DMS53 (cell line): ENCODE results near the gene B4GALT6.

Experiments
- DNase-seq: peaks from one replicate; lab custom pipeline; 2025; lab: John Stamatoyannopoulos, UW

Gene B4GALT6

DNA sequence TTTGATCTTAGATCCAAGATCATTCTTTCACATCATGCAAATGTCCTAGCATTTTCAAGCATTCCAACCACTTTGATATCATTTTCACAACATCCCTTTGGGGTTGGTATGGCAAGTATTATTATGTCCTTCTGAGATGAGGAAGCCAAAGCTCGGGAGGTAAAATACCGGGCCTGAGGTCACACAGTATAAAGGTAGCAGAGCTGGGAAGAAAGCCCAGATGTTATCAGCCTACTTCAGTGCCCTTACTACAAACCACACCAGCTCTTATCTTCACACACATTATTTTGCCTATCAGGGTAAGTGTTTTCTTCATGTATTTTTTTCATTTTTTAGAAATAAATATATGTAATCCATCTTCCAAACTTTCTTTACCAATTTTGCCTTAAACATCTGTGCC is 4.2 kb upstream of the B4GALT6 start:
- no peak for DNase-seq

DNA sequence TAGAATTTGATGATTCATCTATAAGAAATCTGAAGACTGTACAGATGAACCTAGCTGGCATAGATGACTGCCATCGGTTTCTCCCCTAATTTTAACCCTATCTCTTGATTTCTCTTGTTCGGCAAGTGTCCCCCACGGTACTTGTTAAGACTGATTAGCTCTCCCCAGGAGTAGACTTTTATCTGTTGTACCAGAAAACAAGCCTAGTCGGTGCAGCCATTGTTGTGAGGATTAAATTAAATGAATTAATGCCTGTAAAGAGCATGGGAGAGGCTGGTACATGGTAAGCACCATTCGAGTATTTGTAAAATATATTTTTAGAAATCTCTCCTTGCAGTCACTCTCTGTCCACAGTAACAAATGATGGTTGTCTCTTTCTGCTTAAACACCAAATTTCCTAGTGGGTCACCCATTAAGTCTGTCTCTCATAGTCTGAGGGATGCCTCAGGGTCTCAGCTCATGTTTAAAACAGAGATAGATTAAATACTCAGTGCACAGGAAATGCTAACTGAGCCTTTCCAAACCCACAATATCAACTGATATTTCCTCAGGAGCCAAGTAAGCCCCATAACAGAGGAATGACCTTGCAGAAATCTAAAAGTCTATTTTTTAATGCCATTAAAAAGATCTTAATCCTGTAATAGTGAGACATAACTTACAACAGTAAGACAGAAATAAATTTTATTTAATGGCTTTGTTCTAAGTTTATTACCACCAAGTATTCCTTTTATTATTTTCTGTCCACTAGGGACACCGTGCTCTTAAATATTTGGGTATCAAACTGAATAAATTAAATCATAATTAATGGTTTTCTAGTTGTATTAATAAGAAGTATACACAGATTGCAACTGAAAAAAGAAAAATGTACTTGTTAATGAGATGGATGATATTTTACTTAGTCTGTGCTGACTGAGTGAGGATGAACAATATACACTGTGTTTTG is 2.9 kb upstream of the B4GALT6 start:
- no peak for DNase-seq

DNA sequence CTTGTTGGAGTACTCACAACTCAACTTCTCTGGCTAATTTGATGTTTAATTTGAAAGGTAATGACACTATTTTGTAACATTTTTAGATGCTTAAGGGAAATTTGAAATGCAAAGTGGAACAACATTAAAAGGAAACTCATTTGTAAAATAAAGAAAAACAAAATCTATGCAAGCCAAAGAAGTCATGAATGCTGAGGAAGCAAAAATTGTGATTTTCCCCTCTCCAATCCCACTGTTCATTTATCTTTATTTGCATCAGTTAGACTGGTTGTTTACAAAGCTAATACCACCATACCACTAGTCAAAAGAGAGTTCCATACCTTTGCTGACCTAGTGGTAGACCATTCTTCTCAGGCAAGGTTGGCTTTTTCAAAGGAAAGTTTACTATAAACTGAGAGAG is 2.2 kb upstream of the B4GALT6 start:
- DNase-seq = no peak

DNA sequence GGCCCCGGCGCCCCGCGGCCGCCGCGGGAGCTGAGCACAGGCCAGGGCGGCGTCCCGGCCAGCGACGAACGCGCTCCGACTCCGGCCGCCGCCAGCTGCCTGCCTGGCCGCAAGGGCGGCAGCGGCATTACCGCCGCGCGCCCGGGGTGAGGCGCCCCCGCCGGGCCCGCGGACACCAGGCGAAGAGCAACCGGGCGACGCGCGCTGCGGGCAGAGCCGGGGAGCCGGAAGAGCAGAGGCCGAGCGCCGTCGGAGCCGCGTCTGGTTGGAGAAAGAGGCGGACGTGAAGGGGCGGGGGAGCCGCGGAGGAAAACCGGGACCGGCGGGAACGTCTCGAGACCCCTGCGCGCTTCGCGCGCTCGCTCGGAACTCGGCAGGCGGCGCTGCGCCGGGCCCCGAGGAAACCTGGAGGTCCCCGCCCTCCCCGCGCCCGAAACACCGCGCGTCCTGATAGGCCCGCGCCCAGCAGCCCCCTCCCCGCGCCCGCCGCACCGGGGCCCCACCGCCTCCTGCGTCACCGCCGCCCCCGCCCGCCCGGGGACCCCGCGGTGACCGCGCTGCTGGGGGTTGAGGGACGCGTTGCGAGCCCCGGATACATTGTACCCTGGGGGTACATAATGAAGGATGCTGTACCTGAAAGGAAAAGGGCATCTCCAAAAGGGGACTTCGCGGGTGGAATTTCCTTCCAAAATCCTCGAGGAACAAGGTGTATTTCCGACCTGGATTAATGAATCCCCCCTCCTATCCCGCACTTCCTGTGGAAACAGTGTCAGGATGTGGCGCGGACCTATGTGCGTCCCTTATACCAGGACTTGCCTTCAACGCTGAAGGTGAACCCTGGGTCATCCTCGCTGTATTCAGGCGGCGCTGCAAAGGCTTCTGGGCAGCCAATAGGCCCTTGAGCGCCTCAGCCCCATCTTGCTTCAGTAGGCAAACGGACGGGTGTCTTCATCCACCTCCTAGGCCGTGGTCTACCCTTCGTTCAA is 1.0 kb upstream of the B4GALT6 start:
- peak; percentile 90 for DNase-seq

DNA sequence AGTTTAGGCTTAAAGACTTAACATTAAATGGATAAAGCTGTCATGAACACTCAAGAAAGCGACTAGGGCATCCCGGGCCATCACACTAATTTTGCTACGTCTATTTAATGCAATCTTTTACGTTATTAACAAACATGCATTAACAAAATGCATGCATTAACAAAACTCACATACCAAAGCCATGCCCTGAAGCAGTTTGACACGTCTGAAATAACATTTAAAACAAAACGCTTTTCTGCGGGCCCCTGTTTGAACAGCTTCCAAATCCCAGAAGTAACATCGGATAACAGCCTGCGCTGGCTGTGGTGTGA is 458 bp downstream of the B4GALT6 start:
- no peak for DNase-seq

DNA sequence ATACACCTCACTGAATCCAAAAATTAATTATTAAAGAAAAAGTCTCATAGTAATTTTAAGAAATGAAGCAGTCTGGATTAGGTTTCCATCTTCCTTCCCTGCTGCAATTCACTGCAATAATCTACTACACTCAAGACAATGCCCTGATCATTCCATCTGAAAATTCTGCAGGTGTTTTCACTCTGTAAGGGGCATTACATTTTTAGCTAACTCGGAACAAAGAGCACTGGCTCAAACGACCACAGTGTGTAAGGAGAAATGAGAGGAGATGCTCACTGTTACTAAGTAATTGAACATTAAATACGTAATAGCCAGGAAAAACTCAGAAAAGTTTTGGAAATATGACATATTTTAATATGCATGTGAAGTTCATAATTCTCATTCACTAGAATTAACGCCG is 1.3 kb downstream of the B4GALT6 start:
- no peak for DNase-seq

DNA sequence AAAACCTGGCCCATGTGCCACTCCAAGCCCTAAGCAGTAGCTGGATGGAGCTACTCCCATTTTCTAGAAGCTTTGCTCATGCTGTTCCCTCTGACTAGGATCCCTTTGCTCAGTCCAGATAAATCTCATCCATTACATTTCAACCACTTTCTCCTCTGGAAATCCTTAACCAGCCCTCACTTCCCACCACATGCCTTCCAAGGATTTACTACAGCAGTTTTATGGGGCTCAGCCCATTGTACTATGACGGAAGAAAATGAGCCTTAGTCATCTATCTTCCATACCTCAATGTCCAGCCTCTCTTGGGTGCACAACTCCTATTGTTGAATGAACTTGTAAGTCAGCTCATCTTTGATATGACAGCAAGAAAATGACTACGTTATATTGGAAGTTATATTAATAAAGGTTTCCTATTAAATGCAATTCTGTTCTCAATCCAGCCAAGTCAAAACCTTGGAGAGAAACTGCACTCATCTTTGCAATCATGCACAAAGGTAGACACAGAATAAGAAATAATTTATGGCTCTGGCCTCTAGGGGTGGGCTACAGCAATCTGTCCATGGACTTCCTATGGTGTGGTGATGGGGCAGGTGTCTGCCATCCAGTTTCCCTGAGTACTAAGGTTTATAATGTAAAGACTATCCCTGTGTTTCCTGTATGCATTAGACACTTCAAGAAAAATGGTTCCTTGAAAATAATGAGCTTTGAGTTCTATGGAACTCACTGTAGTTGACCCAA is 3.4 kb downstream of the B4GALT6 start:
- DNase-seq = peak; percentile 56

DNA sequence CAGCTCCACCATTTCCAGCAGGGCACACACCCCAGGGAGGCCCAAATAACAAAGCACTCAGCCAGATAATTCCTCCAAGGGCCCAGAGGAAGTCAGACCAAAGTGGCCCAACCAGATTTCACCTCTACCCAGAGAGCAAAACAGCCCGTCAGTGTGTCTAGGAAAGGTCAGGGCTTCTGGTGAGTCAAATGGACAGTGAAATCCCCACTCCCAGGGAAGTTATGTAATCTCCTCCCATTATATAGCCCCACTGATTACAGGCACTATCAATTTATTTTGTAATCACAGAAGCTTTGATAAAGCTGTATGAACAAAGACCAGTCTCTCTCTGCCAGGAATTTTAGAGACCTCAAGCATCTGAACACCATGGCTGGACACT is 4.0 kb downstream of the B4GALT6 start:
- DNase-seq = no peak

DNA sequence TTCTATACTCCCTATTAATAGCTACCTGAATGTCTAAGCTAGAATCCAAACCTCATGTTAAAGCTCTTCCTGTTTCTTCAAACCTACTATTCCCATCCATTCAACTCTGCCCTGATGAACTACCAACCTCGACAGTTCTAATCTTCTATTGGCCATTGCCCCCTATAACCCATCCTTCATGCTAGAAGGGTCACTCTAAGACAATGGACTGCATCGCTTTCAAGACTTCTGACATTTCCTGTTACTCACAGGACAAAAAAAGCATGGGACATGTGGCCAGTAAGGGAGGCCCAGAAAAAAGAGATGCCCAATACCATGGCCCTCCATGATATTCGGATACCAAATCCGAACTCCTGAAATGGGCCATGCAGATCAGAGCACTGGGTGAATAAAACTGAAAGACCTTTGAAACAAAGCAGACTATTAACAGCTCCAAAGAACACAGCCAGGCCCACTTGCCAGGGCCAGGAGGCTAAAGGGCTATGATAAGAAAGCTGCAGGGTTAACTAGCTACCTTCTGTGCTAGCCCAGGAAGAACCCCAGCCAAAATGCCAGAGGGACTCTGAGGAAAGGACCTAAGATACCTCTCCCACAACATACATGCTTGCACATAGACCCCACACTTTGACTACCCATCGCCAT is 4.5 kb downstream of the B4GALT6 start:
- DNase-seq = no peak

DNA sequence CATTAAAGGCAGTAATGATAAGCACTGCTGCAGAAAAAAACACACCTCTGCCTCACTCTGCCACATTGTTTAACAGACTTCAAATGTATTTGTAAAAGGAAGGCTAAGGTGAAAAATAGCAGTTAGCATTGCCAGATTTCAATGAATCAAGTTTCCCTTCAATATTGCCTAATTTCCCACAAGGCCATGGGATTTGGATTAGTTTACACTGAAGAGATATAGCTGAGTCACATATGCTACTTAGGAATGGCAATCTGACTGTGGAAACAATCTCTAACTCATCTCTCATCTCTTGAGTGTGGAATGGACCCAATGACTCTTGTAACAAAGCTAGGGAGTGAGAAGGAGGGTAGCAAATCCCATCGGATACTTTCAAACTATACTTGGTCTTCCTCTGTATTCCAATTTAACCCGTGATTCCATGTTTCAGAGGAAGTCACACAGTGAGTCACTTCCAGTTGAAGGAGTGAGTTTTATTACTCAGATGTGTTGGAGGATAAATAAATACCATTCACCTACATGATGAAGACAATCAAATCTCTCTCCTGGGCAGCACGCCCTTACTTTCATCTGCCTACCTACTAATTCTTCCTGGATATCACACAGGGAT is 5.1 kb downstream of the B4GALT6 start:
- DNase-seq = peak; percentile 33

DNA sequence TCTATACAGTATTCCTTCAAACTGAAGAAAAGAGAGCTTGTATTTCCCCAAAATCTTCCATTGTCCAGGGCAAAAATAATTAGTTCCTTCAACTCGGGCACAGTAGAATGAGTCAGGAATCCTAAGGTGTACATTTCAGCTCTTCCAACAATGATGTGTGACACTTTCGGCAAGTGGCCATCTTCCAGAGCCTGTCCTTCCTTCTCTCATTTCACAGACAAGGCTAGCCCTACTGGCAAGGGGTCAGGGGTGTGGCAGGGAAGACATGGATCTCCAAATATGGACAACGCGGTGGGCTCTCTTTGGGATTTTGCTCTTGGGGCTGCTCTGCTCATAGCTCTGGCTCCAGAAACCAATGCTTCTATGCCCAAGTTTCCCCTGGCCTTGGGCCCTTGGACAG is 6.0 kb downstream of the B4GALT6 start:
- DNase-seq = no peak

DNA sequence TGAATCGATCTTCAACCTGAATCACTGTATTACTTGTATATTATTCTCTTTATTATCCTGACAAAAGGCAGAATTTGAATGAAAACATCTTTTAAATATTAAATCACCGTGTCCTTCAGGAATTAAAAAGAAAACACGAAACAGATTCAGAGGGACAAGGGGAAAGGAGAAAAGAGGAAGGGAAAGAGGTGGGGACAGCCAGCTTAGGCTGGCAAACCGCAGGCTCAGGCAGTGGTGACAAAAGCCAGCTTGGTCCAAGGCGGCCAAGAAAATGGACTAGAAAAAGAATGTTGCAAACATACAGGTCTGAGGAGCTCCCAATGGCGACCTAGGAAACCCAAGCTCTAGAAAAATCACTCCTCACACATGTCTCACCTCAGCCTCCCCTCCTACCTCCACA is 6.8 kb downstream of the B4GALT6 start:
- no peak for DNase-seq

DNA sequence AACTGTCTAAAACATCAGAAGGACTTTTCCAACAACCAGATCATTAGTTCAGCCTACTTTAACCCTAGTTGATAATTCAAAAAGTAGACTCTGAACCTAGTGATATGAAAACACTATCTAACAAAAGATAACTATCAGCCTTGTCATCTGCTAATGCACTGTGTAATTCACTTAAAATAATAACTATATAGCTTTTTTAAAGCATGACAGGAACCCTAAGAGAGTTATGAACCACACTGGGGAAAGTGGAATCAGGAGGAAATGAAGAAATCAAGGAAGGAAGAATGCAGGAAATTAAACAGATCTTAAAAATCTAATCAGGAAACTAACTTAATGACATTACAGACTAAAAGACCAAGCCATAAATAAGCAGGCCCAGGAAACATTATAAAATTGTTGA is 9.0 kb downstream of the B4GALT6 start:
- no peak for DNase-seq

DNA sequence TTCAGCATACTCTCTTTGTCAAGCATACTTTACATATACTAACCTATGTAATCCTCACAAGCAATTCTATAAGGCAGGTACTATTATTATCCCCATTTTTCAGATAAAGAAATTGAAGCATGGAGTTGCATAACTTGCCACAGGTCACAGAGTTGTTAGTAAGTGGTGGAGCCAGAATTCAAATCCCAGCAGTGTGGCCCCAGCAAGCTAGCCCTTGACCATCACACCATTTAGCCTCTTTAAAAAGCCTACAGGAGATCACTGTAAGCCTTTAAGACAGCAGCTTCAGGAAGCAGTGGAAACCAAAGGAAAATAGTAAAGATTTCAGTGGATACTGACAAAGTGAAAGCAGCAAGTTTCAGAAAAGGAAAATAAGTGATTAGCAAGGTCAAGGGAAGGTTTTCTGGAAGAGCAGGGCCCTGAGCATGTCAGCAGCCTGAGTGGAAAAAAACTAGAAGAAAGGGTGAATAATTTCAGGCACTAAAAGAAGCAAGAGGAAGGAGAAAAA is 11.7 kb downstream of the B4GALT6 start:
- no peak for DNase-seq

DNA sequence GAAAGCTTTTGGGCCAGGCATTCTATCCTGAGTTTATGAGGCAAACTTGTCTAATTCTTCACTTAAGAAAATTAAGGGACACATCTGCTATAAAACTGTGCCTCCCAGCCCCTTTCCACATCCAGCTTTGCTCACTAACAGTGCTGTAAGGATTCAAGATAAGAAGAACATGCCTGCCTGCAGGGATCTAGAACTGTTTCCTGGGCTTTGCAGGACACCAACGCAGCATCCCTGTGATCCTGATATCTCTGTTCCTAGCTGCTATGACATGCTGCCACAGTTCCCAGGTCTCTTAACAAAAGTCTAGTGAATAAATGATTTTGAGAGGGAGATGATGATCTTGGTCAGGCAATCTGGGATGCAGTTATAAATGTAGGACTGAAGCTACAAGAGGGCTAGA is 12.4 kb downstream of the B4GALT6 start:
- DNase-seq = no peak

DNA sequence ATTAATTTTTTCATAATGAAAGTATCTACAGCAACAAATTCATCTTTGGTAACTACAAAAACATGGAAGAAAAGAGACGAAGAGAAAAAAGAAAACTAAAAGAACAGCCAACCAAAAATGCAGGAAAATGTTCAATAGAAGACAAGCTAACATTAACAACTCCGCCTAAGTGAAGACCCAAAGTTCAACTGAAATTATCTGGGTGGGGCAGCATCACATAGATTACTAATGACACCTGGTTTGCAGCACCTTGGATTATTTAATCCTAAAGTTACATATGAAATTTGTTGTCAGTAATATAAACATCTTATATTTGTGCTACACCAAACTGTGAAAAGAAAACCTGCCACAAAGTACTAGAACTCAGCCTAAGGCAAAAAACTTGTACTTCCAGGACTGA is 14.8 kb downstream of the B4GALT6 start:
- no peak for DNase-seq

DNA sequence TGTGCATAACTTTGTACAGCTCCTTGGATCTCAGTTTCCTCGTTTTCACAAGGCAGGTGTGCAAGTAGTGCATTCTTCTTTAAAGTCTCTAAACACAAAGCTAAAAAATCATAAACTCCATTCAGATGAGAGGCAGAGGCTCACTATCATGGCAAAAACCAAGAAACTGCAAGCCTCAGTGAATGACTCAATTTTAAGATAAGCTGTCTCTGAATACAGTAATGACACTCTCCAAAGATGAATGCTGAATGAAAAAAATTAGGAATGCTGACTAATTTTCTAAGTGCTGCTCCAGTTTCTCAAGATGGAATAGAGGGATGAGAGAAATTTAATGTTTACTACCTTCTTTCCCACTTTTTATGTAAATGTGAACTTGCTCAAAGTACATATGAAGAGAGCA is 17.2 kb downstream of the B4GALT6 start:
- no peak for DNase-seq

DNA sequence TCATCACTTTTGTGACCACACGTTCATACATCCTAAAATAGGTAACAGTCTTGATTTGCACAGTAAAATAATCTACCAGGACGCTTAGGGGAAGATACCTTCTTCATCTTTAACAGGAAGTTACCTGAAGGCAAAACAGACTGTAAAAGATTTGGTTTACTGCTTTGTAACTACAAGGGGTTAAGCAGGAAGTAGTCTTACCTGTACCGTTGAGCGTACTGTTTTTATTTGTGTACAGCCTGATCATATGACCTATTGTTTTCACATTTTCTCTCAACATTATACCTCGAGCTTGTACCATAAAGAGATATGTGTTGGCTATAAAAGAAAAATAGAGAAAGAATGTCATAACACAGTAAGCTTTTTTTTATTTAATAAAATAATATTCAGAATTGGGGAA is 18.3 kb downstream of the B4GALT6 start:
- DNase-seq = no peak

DNA sequence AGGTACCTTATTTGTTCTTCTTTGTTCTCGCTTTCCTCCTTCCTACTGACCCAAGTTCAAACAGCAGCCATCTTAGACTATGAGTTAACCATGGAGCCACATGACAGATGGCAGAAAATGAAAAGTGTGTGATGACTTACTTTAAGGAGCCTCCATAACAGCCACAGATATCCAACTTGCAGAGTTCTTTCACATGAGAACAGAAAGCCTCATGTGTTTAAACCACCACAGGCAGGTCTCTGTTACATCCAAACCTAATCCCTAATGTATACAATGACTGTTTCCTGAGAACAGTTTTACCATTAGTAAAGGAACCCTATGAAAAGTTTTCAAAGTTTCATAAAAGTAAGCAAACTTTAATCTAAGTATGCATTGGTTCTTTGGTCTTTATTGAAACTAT is 20.3 kb downstream of the B4GALT6 start:
- no peak for DNase-seq

DNA sequence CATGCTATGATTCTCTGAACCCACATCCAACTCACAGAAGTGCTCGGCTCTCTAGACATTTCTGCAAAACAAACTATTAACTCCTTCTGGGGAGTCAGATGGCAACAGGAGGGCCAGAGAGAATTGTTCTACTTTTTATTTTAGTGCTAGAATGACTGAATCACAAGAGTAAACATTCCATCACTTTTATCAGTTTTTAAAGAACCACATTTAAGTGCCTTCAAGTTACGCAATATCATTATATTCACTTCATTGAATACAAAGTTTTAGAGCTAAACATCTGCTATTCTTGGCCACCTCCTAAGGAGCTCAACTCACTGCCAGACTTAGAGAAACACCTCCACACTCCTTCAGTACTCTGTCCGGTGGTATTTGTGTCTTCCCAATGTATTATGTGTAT is 22.4 kb downstream of the B4GALT6 start:
- no peak for DNase-seq

DNA sequence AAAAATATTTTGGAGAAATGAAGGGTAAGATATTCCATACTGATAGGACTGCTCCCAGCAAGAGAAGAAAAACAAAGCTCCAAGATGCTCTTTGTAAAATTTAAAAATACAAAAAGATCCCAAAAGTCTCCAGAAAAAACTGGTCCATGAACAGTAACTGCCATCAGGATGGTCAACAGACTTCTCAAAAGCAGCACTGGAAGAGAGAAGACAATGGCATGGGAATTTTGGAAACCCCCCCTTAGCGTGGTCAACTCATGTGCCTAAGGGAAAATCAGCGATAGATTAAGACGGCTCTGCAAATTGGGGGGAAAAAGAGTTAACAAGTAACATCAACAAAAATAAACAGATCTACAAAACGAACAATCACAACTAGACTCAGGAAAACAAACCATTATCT is 23.6 kb downstream of the B4GALT6 start:
- no peak for DNase-seq
